Retinal pigment epithelial cell (primary cell): ENCODE results near the gene GALNT18.

ENCODE experiments used
- DNase-seq: peaks from one replicate; pipeline ENCODE4 v3.0.0-alpha.2; 2010; ENCODE audit warnings: low read depth
- H3K4me3 ChIP-seq: 2 replicates; pipeline ENCODE4 v1.5.1; 2011; ENCODE audit warnings: mild to moderate bottlenecking, low read length, control low read depth, moderate library complexity
- CTCF ChIP-seq: conservative IDR thresholded peaks from 2 replicates; pipeline ENCODE4 v1.5.1; 2011; ENCODE audit warnings: low read depth, low read length, control low read depth, inconsistent platforms

GALNT18 gene

GRCh38 chr11:11524436-11525061, 97.3 kb downstream of the GALNT18 start:
- no peak for DNase-seq
- H3K4me3 ChIP-seq: no peak overlapping the region
- no peak for TF ChIP-seq CTCF

GRCh38 chr11:11522591-11522990, 99.2 kb downstream of the GALNT18 start:
- TF ChIP-seq CTCF: no peak
- DNase-seq: no peak
- no peak overlapping the region for H3K4me3 ChIP-seq

GRCh38 chr11:11521306-11522002, 100.4 kb downstream of the GALNT18 start:
- H3K4me3 ChIP-seq: no peak overlapping the region
- no peak for DNase-seq
- no peak for TF ChIP-seq CTCF

GRCh38 chr11:11520231-11521015, 101.4 kb downstream of the GALNT18 start:
- no peak for DNase-seq
- no peak for TF ChIP-seq CTCF
- no peak overlapping the region for H3K4me3 ChIP-seq

GRCh38 chr11:11519184-11519583, 102.6 kb downstream of the GALNT18 start:
- TF ChIP-seq CTCF: no peak
- DNase-seq: no peak
- no peak overlapping the region for H3K4me3 ChIP-seq

GRCh38 chr11:11514246-11514645, 107.6 kb downstream of the GALNT18 start:
- TF ChIP-seq CTCF: no peak
- H3K4me3 ChIP-seq: no peak overlapping the region
- no peak for DNase-seq
